Neural crest cell (in vitro differentiated cells): ENCODE measurements around the gene NRXN3. TPM values are rescaled to one million over a fixed set of nuclear protein-coding genes. Genes with fewer than 3 reads are reported as not detected.

ENCODE experiments used
- DNase-seq: peaks from one replicate; pipeline ENCODE4 v3.0.0; 2021; ENCODE audit warnings: low read depth, mixed read lengths, low spot score
- H3K27ac Mint-ChIP-seq: one replicate; pipeline ENCODE4 v1.8.0; 2021; ENCODE audit warnings: mild to moderate bottlenecking, mixed read lengths; ENCODE audit not compliant: unreplicated experiment
- H3K27me3 Mint-ChIP-seq: 2 replicates; pipeline ENCODE4 v1.8.0; 2021; ENCODE audit warnings: low read depth, mild to moderate bottlenecking, mixed read lengths
- H3K36me3 Mint-ChIP-seq: 2 replicates; pipeline ENCODE4 v1.8.0; 2021; ENCODE audit warnings: low read depth, mild to moderate bottlenecking, mixed read lengths
- H3K4me1 Mint-ChIP-seq: 2 replicates; pipeline ENCODE4 v1.8.0; 2021; ENCODE audit warnings: mixed read lengths
- H3K4me3 Mint-ChIP-seq: one replicate; pipeline ENCODE4 v1.8.0; 2021; ENCODE audit warnings: mild to moderate bottlenecking, mixed read lengths
- H3K9me3 Mint-ChIP-seq: 2 replicates; pipeline ENCODE4 v1.8.0; 2021; ENCODE audit warnings: mixed read lengths
- total RNA-seq: library from RNA; stranded (reverse); gene quantifications from 2 replicates; pipeline ENCODE4 v1.2.1, GENCODE V29; 2021
- TF ChIP-seq, protein P1 (sequence below): fragments of 200-600 bp; sonication (generic); conservative IDR thresholded peaks from 2 replicates; pipeline ENCODE4 v1.5.0; 2021; ENCODE audit warnings: antibody characterized with exemption, mild to moderate bottlenecking

Gene NRXN3
- total RNA-seq, 1 donor from 2014 or later, result 2.5 TPM

DNA sequence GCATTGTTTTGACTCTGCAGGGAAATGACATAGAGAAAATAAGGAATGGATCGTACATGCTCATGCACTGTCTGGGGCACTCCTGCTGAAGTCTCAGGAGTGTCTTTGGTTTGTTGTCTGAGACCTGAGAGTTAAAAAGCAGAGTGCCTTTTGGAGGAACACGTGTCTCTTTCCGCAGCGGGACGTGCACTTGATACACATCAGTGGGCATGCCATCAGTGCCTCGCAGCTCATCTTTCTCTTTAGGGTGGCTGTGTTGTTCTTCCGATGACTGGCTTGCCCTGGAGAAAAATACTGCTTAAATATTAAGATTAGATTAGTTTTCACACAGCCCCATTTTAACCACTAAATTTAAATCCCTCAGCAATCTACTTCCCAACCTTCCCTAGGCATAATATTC is 1205.2 kb downstream of the NRXN3 start:
- no peak for DNase-seq
- Mint-ChIP-seq H3K36me3 (no peaks in the 10 kb centered on the region), H3K27me3 (no peaks in the 10 kb centered on the region), H3K4me3 (no peak overlapping the region), H3K4me1 (peaks cover 6% of the 10 kb centered on the region), H3K9me3 (no peaks in the 10 kb centered on the region), H3K27ac (no peak overlapping the region)
- TF ChIP-seq, protein P1, sequence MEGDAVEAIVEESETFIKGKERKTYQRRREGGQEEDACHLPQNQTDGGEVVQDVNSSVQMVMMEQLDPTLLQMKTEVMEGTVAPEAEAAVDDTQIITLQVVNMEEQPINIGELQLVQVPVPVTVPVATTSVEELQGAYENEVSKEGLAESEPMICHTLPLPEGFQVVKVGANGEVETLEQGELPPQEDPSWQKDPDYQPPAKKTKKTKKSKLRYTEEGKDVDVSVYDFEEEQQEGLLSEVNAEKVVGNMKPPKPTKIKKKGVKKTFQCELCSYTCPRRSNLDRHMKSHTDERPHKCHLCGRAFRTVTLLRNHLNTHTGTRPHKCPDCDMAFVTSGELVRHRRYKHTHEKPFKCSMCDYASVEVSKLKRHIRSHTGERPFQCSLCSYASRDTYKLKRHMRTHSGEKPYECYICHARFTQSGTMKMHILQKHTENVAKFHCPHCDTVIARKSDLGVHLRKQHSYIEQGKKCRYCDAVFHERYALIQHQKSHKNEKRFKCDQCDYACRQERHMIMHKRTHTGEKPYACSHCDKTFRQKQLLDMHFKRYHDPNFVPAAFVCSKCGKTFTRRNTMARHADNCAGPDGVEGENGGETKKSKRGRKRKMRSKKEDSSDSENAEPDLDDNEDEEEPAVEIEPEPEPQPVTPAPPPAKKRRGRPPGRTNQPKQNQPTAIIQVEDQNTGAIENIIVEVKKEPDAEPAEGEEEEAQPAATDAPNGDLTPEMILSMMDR, result no peak

DNA sequence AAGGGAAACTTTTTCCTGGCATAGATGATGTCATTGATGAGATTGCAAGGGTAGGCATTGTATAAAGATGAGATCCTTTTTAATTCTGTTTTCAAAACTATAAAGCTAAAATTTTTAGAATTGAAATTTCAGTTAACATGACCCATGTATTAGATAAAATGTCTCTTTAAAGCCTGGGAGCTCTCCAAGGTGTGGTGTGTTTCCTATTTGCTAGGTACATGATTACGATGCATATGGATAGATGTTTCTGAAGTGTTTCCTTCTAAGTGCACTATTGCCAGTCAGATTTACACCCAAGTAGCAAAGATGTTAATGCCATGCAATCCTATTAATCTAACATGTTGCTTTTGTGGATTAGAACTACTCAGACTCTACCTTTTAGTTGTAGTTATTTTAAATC is 1206.4 kb downstream of the NRXN3 start:
- Mint-ChIP-seq H3K36me3 (no peaks in the 10 kb centered on the region), H3K4me3 (no peak overlapping the region), H3K9me3 (no peaks in the 10 kb centered on the region), H3K27me3 (no peaks in the 10 kb centered on the region), H3K27ac (no peak overlapping the region), H3K4me1 (peaks cover 6% of the 10 kb centered on the region)
- TF ChIP-seq, protein P1, result no peak
- DNase-seq, result no peak

DNA sequence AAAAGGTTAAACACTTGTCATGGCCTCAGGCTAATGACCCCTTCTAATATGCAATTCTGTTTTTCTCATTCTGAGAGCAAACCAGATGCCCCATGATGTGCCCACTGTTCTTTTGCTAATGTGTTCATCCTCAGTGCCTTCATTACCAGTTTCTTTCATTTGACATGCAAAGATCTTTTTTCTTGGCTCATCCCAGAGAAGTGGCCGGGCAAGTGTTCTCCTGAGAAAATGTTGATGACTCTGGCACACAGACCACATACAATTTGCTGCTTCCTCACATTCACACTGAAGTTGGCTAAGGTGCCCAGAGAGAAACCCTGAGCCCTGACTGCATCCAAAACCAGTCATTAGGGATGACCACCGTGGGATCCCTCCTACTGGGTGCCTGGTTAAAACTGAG is 1207.8 kb downstream of the NRXN3 start:
- Mint-ChIP-seq H3K4me1 (peaks cover 6% of the 10 kb centered on the region), H3K27me3 (no peaks in the 10 kb centered on the region), H3K4me3 (no peak overlapping the region), H3K27ac (no peak overlapping the region), H3K36me3 (no peaks in the 10 kb centered on the region), H3K9me3 (no peaks in the 10 kb centered on the region)
- TF ChIP-seq, protein P1, result no peak
- DNase-seq, result no peak

DNA sequence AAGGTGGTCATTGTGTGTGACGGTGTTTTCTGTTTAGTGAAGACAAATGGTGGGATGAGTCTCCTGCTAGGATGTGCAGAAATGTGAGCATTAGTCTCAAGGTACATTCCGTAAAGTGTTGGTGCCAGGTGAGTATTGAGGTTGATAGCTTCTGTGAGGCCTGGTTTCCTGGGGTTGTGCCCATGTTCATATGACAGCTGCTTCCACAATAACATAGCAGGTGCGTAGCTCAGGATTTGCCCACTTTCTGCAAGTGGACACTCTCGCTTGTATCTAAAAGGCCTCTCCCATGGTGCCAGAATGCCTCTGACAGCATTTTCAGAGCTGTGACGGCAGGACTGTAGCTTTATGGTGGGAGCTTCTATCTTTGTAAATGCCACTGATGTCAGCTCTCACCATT is 1209.1 kb downstream of the NRXN3 start:
- Mint-ChIP-seq H3K36me3 (no peaks in the 10 kb centered on the region), H3K4me3 (no peak overlapping the region), H3K4me1 (peaks cover 6% of the 10 kb centered on the region), H3K9me3 (no peaks in the 10 kb centered on the region), H3K27ac (no peak overlapping the region), H3K27me3 (no peaks in the 10 kb centered on the region)
- DNase-seq, result no peak
- TF ChIP-seq, protein P1, result no peak

DNA sequence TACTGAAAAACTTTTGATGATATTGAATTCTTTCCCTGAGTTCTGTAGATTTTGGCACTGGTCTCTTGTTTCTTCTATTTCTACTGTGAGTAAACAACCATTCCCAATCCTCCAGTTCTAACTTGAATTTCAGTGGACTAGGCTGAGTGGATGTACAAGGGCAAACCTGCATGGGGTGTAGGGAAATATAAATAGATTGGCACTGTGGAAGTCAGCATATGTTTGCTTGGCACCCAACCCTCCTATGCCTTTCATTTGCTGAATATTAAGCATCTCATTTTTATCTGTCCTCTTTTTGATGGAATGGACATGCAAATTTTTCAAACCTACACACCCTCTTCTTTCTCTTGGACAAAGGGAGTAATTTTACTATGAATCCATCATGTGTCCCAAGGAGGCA is 1212.9 kb downstream of the NRXN3 start:
- no peak overlapping the region for H3K4me3 Mint-ChIP-seq

More for the DNA sequence above, 1212.9 kb downstream of the NRXN3 start:
- no peaks in the 10 kb centered on the region for H3K36me3 Mint-ChIP-seq
- TF ChIP-seq, protein P1, result no peak
- H3K27me3 Mint-ChIP-seq, result no peaks in the 10 kb centered on the region
- H3K4me1 Mint-ChIP-seq, result no peaks in the 10 kb centered on the region
- no peaks in the 10 kb centered on the region for H3K9me3 Mint-ChIP-seq
- DNase-seq, result no peak
- H3K27ac Mint-ChIP-seq, result peak overlapping the region; percentile 6
